GM12878 (cell line): ENCODE measurements around the gene NPAS3. TPM values are rescaled to one million over a fixed set of nuclear protein-coding genes. Genes with fewer than 3 reads are reported as not detected.

Experiments
- ATAC-seq: fragments of 200-7000 bp; cut with Tn5 transposase; 3 replicates; pipeline ENCODE4 v1.9.1; 2020; ENCODE audit warnings: mild to moderate bottlenecking, moderate library complexity
- BruUV-seq: library from RNA; stranded (reverse); fragments of 400-500 nt; replicated peaks from 2 replicates; lab custom pipeline; 2021; lab: Mats Ljungman, UMichigan
- CTCF ChIA-PET: fragments of 300-600 bp; sonication (Branson Sonifier 250); formaldehyde crosslinking; extraction: SDS; loops from one replicate; lab custom pipeline; 2021; ENCODE audit warnings: inconsistent platforms; lab: Yijun Ruan, JAX
- POLR2A ChIA-PET: fragments of 350-600 bp; formaldehyde crosslinking; extraction: SDS; loops from one replicate; lab custom pipeline; 2021; ENCODE audit warnings: inconsistent platforms; lab: Charles Lee
- RAD21 ChIA-PET: fragments of 300-600 bp; sonication (Branson Sonifier 250); formaldehyde crosslinking; loops from one replicate; lab custom pipeline; 2023; ENCODE audit warnings: antibody characterized with exemption; ENCODE audit not compliant: unreplicated experiment; lab: Charles Lee
- SMC1A ChIA-PET: fragments of 300-600 bp; sonication (Branson Sonifier 250); formaldehyde crosslinking; loops from one replicate; lab custom pipeline; 2023; ENCODE audit not compliant: unreplicated experiment, uncharacterized antibody; lab: Charles Lee
- DNase-seq: peaks from one replicate; pipeline ENCODE4 v3.0.0-alpha.2; 2011; ENCODE audit warnings: low read depth, low spot score
- FAIRE-seq: peaks from 3 replicates; lab custom pipeline; 2011; peaks lifted over from hg19 to GRCh38; lab: Jason Lieb, UNC
- H2AFZ ChIP-seq: 2 replicates; pipeline ENCODE4 v1.6.0; 2011; ENCODE audit warnings: low read depth, low read length, control low read depth; ENCODE audit not compliant: control insufficient read depth
- H3K27ac ChIP-seq: 2 replicates; pipeline ENCODE4 v1.5.1; 2011; ENCODE audit warnings: control low read depth; ENCODE audit not compliant: control insufficient read depth, insufficient read depth
- H3K27me3 ChIP-seq, 2 experiments: replicated peaks in 1 of 2; 2 replicates each; pipeline versions ENCODE4 v1.6.0 to v1.6.1; 2011; ENCODE audit warnings: low read length in 1 of 2; ENCODE audit not compliant: control insufficient read depth in 2 of 2, insufficient read depth in 2 of 2
- H3K36me3 ChIP-seq, 2 experiments: 2 replicates each; pipeline ENCODE4 v1.5.1; 2011; ENCODE audit warnings: low read length in 1 of 2; ENCODE audit not compliant: control insufficient read depth in 2 of 2, insufficient read depth in 2 of 2
- H3K4me1 ChIP-seq: 2 replicates; pipeline ENCODE4 v1.6.1; 2011; ENCODE audit warnings: mild to moderate bottlenecking, low read length, moderate library complexity, mixed read lengths; ENCODE audit not compliant: control insufficient read depth, insufficient read depth
- H3K4me2 ChIP-seq: 2 replicates; pipeline ENCODE4 v1.6.0; 2011; ENCODE audit warnings: control low read depth; ENCODE audit not compliant: control insufficient read depth, insufficient read depth
- H3K4me3 ChIP-seq: fragments of 200-600 bp; sonication (generic); 2 replicates; pipeline ENCODE4 v1.5.1; 2016
- H3K79me2 ChIP-seq: 2 replicates; pipeline ENCODE4 v1.6.0; 2011; ENCODE audit warnings: low read length; ENCODE audit not compliant: control insufficient read depth, insufficient read depth
- H3K9ac ChIP-seq: 2 replicates; pipeline ENCODE4 v1.8.0; 2011; ENCODE audit warnings: low read length, control low read depth, mixed read lengths; ENCODE audit not compliant: control insufficient read depth, insufficient read depth
- H3K9me3 ChIP-seq: replicated peaks from 3 replicates; pipeline ENCODE4 v1.5.1; 2011; ENCODE audit warnings: mild to moderate bottlenecking, low read length; ENCODE audit not compliant: control insufficient read depth, insufficient read depth
- H4K20me1 ChIP-seq: 2 replicates; pipeline ENCODE4 v1.6.0; 2011; ENCODE audit not compliant: control insufficient read depth, insufficient read depth
- CBX3 ChIP-seq: fragments of 200-600 bp; sonication (generic); IDR thresholded peaks from 2 replicates; pipeline ENCODE4 v1.6.1; 2016; ENCODE audit warnings: low read depth, borderline replicate concordance
- KDM1A ChIP-seq: fragments of 200-600 bp; sonication (generic); IDR thresholded peaks from 2 replicates; pipeline ENCODE4 v1.6.1; 2016; ENCODE audit warnings: borderline replicate concordance
- NFYB ChIP-seq: IDR thresholded peaks from 2 replicates; pipeline ENCODE4 v1.6.1; 2011; ENCODE audit warnings: low read depth, mild to moderate bottlenecking, low read length, improper control_type of control experiment, moderate library complexity; ENCODE audit not compliant: insufficient read depth
- SIX5 ChIP-seq: IDR thresholded peaks from 2 replicates; pipeline ENCODE4 v1.6.1; 2011; ENCODE audit warnings: mild to moderate bottlenecking, low read depth, low read length, moderate library complexity; ENCODE audit not compliant: severe bottlenecking
- WGBS: methylation state at CpG from one replicate; pipeline ENCODE4 v1.1.6; 2016; ENCODE audit warnings: low lambda C conversion rate; ENCODE audit not compliant: insufficient replicate concordance, insufficient coverage; ENCODE audit errors: missing lambda C conversion rate; 5-methylcytosine and 5-hydroxymethylcytosine counted together
- in situ Hi-C: fragments of 300-500 bp; cut with MboI; formaldehyde crosslinking; loops from 9 replicates; pipeline ENCODE4 v1.14.3; 2018; ENCODE audit warnings: mixed read lengths
- intact Hi-C: fragments of 100-400 bp; cut with micrococcal nuclease; formaldehyde crosslinking; loops from one replicate; pipeline ENCODE4 v1.14.2; 2022; ENCODE audit not compliant: unreplicated experiment
- polyA plus RNA-seq, 11 experiments: library from polyadenylated mRNA; depleted of rRNA in 4 of 11; unstranded in 6 of 11; stranded (reverse) in 5 of 11; fragments of >200 nt; fragmentation: Nextera tagmentation in 4 of 11; fragmentation: Illumina TruSeq in 1 of 11; extraction: Ambion mirVana in 4 of 11; extraction: Trizol in 1 of 11; gene quantifications; 1 replicate in 1 of 11; 2 replicates in 10 of 11; pipeline versions ENCODE4 v1.2.1 to v1.2.3, GENCODE V29; 2011 to 2016; ENCODE audit warnings: inconsistent platforms in 2 of 11, missing spikeins in 2 of 11, low read depth in 1 of 11
- total RNA-seq, 4 experiments: library from RNA; depleted of rRNA in 3 of 4; stranded (reverse); fragments of >200 nt in 3 of 4; fragmentation: Illumina TruSeq in 1 of 4; extraction: Trizol in 1 of 4; gene quantifications; 2 replicates each; pipeline versions ENCODE4 v1.2.1 to v1.2.3, GENCODE V29; 2013 to 2021
- TF ChIP-seq, protein P1 (sequence below): fragments of 450-650 bp; IDR thresholded peaks from 2 replicates; pipeline ENCODE4 v1.6.1; 2017; ENCODE audit warnings: mild to moderate bottlenecking
- TF ChIP-seq, protein P2 (sequence below): fragments of 450-650 bp; IDR thresholded peaks from 2 replicates; pipeline ENCODE4 v1.6.1; 2018; ENCODE audit warnings: borderline replicate concordance, mild to moderate bottlenecking; ENCODE audit not compliant: partially characterized antibody
- TF ChIP-seq, protein P3 (sequence below): IDR thresholded peaks from 2 replicates; pipeline ENCODE4 v1.6.1; 2012; ENCODE audit warnings: low read depth, low read length, improper control_type of control experiment

NPAS3 gene
- total and polyA plus RNA-seq, 10 of the 15 experiments (the other 5 are each of a cell fraction or from before 2014, with no cell fraction given): under 0.01 to 2.7 (median 0.03) TPM; not detected in 6

DNA sequence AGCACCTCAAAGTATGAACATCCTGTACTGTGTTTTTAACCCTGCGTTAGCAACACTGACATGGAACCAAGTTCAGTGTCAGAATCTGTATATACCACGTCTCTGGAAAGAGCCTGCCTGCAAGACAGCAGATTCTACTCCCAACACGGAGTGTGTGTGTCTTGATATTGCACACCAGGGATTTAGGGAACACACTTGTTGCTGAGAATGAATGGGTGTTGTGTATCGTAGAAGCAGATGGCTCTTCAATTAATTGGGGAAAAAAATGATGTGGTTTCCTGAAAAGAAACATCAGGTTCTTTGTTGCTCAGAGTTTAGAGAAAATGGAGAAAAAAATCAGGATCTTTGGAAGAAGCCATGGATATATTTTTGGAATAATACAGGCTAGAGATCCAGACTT lies 841.4 kb downstream of the NPAS3 start:
- DNase-seq (no peak), FAIRE-seq (no peak), ATAC-seq (no peak)
- no peak for TF ChIP-seq CBX3
- TF ChIP-seq SIX5: no peak
- no peak for TF ChIP-seq KDM1A
- TF ChIP-seq, protein P1, sequence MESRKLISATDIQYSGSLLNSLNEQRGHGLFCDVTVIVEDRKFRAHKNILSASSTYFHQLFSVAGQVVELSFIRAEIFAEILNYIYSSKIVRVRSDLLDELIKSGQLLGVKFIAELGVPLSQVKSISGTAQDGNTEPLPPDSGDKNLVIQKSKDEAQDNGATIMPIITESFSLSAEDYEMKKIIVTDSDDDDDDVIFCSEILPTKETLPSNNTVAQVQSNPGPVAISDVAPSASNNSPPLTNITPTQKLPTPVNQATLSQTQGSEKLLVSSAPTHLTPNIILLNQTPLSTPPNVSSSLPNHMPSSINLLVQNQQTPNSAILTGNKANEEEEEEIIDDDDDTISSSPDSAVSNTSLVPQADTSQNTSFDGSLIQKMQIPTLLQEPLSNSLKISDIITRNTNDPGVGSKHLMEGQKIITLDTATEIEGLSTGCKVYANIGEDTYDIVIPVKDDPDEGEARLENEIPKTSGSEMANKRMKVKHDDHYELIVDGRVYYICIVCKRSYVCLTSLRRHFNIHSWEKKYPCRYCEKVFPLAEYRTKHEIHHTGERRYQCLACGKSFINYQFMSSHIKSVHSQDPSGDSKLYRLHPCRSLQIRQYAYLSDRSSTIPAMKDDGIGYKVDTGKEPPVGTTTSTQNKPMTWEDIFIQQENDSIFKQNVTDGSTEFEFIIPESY: no peak
- TF ChIP-seq, protein P2, sequence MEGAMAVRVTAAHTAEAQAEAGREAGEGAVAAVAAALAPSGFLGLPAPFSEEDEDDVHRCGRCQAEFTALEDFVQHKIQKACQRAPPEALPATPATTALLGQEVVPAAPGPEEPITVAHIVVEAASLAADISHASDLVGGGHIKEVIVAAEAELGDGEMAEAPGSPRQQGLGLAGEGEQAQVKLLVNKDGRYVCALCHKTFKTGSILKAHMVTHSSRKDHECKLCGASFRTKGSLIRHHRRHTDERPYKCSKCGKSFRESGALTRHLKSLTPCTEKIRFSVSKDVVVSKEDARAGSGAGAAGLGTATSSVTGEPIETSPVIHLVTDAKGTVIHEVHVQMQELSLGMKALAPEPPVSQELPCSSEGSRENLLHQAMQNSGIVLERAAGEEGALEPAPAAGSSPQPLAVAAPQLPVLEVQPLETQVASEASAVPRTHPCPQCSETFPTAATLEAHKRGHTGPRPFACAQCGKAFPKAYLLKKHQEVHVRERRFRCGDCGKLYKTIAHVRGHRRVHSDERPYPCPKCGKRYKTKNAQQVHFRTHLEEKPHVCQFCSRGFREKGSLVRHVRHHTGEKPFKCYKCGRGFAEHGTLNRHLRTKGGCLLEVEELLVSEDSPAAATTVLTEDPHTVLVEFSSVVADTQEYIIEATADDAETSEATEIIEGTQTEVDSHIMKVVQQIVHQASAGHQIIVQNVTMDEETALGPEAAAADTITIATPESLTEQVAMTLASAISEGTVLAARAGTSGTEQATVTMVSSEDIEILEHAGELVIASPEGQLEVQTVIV: no peak
- TF ChIP-seq, protein P3, sequence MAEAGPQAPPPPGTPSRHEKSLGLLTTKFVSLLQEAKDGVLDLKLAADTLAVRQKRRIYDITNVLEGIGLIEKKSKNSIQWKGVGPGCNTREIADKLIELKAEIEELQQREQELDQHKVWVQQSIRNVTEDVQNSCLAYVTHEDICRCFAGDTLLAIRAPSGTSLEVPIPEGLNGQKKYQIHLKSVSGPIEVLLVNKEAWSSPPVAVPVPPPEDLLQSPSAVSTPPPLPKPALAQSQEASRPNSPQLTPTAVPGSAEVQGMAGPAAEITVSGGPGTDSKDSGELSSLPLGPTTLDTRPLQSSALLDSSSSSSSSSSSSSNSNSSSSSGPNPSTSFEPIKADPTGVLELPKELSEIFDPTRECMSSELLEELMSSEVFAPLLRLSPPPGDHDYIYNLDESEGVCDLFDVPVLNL: no peak
- no peak for TF ChIP-seq NFYB
- Histone ChIP-seq H3K4me2 (no peak overlapping the region), H2AFZ (no peak overlapping the region), H3K27me3 (peaks cover 0 to 4% of the 10 kb centered on the region in 2 experiments; a peak in 1 of 4 replicates), H3K4me3 (no peak overlapping the region), H3K4me1 (no peaks in the 10 kb centered on the region), H3K27ac (no peak overlapping the region), H3K9ac (no peak overlapping the region), H3K9me3 (no peaks in the 10 kb centered on the region), H3K36me3 (no peaks in the 10 kb centered on the region), H4K20me1 (no peaks in the 10 kb centered on the region), H3K79me2 (no peaks in the 10 kb centered on the region)
- POLR2A ChIA-PET: no interaction called here
- SMC1A ChIA-PET: interaction anchor here (0.7 to 2.0 kb wide), 4 partner anchors 8 to 13 kb away, joined by 3 to 7 read pairs (median 6); no protein-coding TSS in a partner anchor
- in situ Hi-C loops (no loop called here), intact Hi-C loops (no loop called here)
- WGBS: 6% methylated on average over 4 of the region's 4 CpGs
- RAD21 ChIA-PET: interaction anchor here (0.7 kb wide), 2 partner anchors 12 to 98 kb away, joined by 3 to 4 read pairs; no protein-coding TSS in a partner anchor
- CTCF ChIA-PET: no interaction called here
- no TSS peak for BruUV-seq
